Stimulated activated CD4-positive, alpha-beta T cell treated with anti-CD3 and anti-CD28 coated beads, Interleukin-4, amount 100 ng/mL, for 24 hours (primary cell): Measurements from ENCODE around the gene ZBTB39.
"Not testable (repeated sequence)": the region's sequence is repeated elsewhere in the genome, so short reads cannot be mapped to it uniquely, and the experiment has no call there.

Source experiments
- DNase-seq: peaks from one replicate; pipeline ENCODE4 v3.0.0-alpha.2; 2020

ZBTB39 gene

DNA sequence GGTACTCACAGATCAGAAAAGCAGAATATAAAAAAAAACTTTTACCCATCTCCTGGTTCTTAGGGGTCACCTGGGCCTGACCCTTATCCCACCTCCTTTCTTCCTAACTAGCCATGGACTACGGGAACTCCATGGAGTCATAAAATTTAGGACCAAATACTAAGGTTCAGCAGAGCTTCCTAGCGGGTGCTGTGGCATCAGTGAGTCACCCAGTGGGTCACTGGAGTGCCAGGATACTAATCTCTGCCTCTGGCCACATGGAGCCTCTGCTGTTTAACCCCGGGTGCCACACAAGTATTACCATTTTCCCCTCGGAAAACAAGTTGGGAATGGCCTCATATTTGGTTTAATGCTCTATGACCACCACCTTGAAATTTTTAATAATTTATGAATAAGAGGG is 6.9 kb downstream of the ZBTB39 start:
- DNase-seq = no peak

GRCh38 chr12:56998981-56999380 is 7.4 kb downstream of the ZBTB39 start:
- DNase-seq = peak; percentile 66

GRCh38 chr12:56998316-56998715 is 8.0 kb downstream of the ZBTB39 start:
- no peak for DNase-seq

DNA sequence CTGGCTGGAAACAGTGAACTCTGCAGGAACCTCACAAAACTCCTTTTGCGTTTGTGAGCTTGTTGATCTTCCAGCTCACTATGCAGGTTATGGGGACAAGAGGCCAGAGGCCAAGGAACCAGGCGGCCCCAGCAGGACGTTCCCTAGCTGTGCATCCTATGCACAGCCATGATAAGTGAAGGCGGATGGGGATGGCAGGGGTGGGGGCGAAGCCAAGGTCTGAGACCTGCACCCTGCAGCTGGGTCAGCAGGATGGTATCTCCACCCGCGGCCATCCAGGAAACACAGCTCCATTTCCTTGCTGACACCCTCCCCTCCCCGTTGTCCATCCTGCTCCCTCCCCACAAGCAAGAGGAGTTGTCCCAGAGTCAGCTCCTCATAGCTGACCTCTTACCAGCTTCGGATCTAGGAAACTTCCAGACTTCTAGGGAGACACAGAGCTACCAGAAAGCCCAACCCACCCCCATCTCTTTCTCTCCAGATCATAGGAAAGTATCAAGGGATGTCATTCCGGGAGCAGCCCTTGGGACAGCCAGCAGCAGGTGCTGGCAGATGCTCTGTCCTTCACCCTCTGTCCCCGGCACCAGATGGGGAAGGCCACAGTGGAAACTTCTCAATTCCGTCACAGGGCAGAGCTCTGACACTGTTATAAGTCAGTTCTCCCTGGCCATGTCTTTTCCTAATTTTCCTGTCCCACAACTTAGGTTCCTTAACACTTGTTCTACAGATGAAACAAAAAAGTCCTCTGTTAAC is 9.4 kb downstream of the ZBTB39 start:
- no peak for DNase-seq

DNA sequence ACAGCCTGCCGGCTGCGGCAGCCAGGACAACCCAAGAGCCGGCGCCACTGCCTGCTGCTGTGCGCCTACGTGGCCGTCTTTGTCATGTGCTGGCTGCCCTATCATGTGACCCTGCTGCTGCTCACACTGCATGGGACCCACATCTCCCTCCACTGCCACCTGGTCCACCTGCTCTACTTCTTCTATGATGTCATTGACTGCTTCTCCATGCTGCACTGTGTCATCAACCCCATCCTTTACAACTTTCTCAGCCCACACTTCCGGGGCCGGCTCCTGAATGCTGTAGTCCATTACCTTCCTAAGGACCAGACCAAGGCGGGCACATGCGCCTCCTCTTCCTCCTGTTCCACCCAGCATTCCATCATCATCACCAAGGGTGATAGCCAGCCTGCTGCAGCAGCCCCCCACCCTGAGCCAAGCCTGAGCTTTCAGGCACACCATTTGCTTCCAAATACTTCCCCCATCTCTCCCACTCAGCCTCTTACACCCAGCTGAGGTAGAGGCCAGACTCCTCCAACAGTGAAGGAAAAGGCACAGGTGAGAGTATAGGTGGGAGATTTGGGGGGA is 10.3 kb downstream of the ZBTB39 start:
- no peak for DNase-seq

GRCh38 chr12:56995201-56995929 is 11.0 kb downstream of the ZBTB39 start:
- no peak for DNase-seq

DNA sequence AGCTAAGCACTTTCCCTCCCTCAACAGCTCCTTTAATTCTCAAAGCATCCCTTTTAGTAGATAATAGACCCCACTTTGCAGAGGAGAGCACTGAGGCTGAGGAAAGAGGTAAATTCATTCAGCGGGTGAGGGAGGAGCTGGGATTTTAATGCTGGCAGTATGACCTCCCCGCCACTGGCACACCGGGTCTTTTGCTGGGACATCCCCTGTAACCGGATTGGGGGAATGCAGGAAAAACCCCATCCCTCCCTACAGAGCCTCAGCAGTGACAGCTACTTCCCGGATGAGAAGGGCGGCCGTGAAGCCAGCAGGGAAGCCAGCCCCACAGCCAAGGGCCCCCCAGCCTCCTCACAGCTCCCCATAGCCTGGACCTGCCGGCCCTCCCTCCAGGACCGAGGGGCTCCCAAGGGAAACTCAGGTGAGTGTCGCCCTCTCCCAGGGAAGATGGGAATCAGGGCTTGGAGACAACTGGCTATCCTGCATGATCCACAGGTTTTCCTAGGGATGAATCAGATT is 12.1 kb downstream of the ZBTB39 start:
- DNase-seq = no peak

DNA sequence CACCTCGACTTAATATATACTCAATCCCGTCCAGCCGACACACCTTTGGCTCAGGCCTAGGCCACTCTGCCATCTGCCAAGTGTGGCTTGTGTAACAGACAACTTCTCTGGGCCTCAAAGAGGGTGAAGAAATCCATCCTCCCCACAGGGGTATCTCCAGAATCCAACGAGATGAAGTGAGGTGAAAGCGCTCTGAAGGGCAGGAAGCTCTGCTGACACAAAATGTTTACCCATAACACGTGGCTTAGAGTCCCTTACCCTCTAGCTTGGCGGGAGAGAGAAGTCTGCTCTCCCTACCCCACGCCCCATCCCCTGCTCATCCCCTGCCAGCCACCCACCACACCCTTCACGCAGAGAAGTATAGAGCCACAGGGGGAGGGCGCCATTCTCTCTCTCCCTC is 13.0 kb downstream of the ZBTB39 start:
- no peak for DNase-seq

DNA sequence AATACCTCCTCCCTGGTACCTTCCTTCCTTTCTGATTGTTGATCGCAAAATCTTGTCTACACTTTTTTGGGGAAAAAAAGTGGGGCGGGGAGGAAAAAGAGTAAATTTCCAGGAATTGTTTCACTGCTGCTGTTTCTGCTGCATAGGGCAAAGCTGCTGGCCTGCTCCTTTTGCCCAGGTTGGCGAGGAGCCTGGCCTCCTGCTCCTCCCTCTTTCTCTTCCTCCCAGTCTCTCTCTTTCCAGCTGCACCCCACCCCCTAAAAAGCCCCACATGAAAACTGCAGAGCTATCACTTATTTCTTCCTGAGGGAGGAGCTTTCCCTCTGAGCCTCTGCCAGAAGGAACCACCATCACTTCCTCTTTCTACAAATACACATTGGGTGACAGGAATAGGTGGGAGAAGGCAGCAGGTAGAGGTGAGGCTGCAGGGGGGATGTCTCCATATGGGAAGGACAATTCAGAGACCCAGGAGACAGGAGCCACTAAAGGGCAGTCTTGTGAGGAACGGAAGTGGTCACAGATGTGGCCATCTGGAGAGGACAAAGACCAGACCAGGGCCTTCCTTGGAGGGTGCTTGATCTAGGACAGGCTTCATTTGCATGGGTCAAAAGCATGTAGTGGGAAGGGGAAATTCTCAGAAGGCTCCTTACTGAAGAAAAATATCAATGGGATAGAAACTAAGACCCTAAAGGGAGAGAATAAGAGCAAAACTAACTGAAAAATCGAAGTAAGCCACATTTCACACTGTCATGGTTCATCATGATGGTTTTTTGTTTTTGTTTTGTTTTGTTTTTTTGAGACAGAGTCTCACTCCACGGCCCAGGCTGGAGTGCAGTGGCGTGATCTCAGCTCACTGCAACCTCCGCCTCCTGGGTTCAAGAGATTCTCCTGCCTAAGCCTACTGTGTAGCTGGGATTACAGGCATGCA is 14.8 kb downstream of the ZBTB39 start:
- no peak for DNase-seq

GRCh38 chr12:56990648-56991318 is 15.6 kb downstream of the ZBTB39 start:
- no peak for DNase-seq

DNA sequence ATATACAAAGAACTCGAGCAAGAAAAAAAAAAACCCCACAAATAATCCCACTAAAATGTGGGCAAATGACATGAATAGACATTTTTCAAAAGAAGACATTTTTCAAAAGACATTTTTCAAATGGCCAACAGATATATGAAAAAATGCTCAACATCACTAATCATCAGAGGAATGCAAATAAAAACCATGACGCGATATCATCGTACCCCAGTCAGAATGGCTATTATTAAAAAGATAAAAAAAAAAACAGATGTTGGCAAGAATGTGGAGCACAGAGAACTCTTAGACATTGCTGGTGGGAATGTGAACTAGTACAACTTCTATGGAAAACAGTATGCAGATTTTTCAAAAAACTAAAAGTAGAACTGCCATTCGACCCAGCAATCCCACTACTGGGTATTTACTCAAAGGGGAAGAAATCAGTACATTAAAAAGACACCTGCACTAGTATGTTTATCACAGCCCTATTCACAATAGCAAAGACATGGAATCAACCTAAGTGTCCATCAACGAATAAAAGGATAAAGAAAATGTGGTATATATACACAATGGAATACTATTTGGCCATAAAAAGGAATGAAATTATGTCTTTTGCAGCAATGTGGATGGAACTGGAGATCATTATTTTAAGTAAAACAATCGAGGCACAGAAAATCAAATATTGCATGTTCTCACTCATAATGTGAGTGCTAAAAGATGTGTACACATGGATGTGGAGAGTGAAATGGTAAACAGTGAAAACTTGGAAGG is 16.3 kb downstream of the ZBTB39 start:
- no peak for DNase-seq

DNA sequence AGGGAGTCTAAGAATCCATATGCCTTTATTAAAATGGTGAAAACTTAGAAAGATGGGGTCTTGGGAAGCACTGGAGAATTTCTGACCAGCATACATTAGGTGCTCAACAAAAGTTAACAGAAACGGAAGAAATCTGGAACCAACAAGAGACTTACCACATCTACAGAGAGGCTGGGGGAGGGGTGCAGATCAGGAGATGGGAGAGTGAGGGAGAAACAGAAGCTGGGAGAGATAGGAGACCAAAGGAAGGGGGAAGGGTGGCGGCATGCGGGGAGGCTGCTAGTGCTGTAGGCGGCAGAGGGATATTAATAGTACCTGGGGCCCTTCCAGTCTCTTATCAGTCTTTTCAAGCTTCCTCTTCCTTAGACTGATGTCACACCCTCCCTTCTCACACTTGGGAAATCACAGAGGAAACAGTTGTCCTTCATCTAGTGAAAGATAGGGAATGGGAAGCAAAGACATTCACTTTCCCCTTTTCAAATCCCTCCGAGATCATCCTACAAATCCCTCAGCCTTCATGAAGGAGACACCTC is 18.1 kb downstream of the ZBTB39 start:
- no peak for DNase-seq

DNA sequence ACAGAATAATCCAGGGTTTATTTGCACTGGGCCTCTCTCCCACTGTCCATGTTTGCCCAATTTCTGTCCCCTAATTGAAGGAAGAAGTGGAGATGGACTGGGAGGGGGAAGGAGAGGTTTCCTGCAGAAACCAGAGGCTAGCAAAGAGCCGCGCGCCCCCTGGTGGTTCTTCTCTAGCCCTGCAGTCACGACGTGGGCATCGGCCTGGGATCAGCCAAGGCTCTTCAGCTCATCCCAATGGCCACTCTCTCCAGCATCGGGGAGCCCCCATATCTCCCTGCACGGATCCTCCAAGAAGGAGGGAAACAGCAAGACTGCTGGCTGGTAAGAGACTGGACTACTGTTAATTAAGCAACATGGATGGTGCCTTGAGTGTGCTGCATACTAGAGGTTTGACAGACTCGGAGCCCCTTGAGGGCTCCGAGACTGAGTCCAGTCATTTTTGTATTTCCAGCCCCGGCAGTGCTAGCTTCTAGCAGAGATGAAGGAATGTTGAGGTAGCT is 18.7 kb downstream of the ZBTB39 start:
- peak; percentile 78 for DNase-seq

- no peak for DNase-seq
These were observed 19.3 kb downstream of the ZBTB39 start for GRCh38 chr12:56987011-56987410.

GRCh38 chr12:56985714-56986113 is 20.6 kb downstream of the ZBTB39 start:
- not testable (repeated sequence) for DNase-seq

- no peak for DNase-seq
These were observed 23.0 kb downstream of the ZBTB39 start for GRCh38 chr12:56983386-56983785.

GRCh38 chr12:56982578-56983236 is 23.6 kb downstream of the ZBTB39 start:
- not testable (repeated sequence) for DNase-seq

DNA sequence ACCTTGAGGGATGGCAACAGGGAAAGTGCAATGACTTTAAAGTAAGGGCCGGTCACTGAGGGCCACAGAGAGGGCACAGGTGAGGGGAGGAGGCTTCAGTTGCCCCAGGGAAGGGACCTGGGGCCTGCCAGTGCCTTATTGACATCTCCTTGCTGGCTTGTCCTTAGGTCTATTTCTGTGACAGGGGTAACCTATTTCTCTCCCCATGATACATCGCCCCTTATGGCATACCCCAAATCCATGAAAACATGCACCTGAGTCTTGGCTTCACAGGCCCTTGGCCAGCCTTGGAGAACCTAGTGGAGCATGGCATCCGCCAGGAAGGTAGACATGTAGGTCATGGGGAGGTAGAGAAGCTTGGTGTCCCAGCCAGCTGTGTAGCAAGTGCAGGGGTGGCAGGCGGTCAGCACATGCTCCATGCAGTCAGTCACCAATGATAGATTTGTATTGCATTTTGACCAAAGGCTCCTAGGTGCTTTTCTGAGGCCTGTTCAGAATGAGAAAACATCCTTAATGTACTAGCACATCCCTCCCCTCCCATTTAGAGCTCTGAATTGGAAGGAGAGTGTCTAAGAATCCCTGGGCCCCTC is 25.3 kb downstream of the ZBTB39 start:
- DNase-seq = no peak

DNA sequence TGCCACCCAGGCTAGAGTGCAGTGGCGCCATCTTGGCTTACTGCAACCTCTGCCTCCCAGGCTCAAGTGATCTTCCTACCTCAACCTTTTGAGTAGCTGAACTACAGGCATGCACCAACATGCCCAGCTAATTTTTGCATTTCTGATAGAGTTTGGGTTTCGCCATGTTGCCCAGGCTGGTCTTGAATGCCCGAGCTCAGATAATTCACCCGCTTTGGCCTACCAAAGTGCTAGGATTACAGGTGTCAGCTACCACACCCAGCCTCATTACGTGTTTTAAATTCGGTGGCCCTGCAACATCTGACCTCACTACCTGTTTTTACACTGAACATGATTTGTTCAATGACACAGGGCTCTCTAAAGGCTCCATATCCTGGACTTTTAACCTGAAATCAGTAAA is 26.1 kb downstream of the ZBTB39 start:
- DNase-seq = no peak

DNA sequence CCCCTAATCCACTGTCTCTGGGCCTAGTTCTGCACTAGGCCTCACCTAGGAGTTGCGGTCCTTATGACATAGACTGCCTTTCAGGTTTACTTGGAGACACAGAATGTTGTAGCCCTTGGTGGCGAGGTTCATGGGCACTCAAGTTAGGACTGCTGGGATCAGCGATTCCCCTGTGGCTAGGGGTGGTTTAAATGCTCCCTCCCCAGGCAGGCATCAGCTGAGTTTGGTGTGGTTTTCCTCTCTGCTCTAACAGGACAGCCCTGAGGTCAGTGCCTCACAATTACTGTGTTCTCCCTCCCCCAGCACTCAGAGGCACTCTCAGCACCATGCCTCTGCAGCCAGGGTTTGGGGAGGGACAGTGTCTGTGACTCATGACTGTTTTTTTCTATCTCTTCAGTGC is 26.7 kb downstream of the ZBTB39 start:
- no peak for DNase-seq
